ENCODE measurements around the gene CAMSAP3. TPM values are rescaled to one million over a fixed set of nuclear protein-coding genes. Genes with fewer than 3 reads are reported as not detected.

CAMSAP3 gene
- total RNA-seq, 2 experiments from 2014 or later, result 0.17 to 0.31 TPM

DNA sequence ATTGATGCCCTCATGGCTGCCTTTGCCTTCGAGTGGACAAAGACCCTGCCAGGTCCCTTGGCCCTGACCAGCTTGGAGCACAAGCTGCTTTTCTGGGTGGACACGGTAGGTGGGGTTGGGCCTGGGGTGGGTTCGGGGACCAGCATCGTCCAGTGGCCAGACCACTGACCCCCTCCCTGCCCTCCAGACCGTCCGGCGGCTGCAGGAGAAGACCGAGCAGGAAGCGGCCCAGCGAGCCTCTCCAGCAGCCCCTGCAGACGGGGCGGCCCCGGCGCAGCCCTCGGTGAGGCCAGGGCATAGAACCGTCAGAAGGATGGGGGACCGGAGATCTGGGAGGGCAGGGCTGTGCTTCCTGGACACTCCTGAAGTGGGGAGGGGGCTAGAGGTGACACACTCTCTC is 10.6 kb downstream of the CAMSAP3 start:
- intact Hi-C loops (cut with micrococcal nuclease), result no loop called here
- H3K9me3 Mint-ChIP-seq, result no peaks in the 10 kb centered on the region
- H3K4me3 Mint-ChIP-seq, result no peak overlapping the region
- ChIA-PET POLR2A (no interaction called here), CTCF (interaction anchor here (2.6 kb wide), 1 partner anchor 38 kb away, joined by 18 read pairs; no protein-coding TSS in a partner anchor)
- H3K4me1 Mint-ChIP-seq (ENCODE audit: low read depth), result no peaks in the 10 kb centered on the region
- H3K36me3 Mint-ChIP-seq, result no peaks in the 10 kb centered on the region
- no peak overlapping the region for H3K27ac Mint-ChIP-seq
- H3K27me3 Mint-ChIP-seq, result peaks cover 10% of the 10 kb centered on the region
- DNase-seq, result no peak

- no peak for DNase-seq
- Mint-ChIP-seq H3K9me3 (no peaks in the 10 kb centered on the region), H3K27me3 (peaks cover 6% of the 10 kb centered on the region), H3K4me1 (ENCODE audit: low read depth) (no peaks in the 10 kb centered on the region), H3K4me3 (no peak overlapping the region), H3K27ac (no peak overlapping the region), H3K36me3 (no peaks in the 10 kb centered on the region)
- ChIA-PET CTCF (interaction anchor here (2.6 kb wide), 1 partner anchor 39 kb away, joined by 18 read pairs; no protein-coding TSS in a partner anchor), POLR2A (no interaction called here)
- intact Hi-C loops (cut with micrococcal nuclease), result no loop called here
Observed at GRCh38 chr19:7607212-7607873, 11.7 kb downstream of the CAMSAP3 start.

- Mint-ChIP-seq H3K4me3 (no peak overlapping the region), H3K27me3 (peaks cover 6% of the 10 kb centered on the region), H3K9me3 (no peaks in the 10 kb centered on the region), H3K36me3 (no peaks in the 10 kb centered on the region), H3K27ac (no peak overlapping the region), H3K4me1 (ENCODE audit: low read depth) (no peaks in the 10 kb centered on the region)
- ChIA-PET POLR2A (no interaction called here), CTCF (interaction anchor here (1.0 kb wide), 1 partner anchor 40 kb away, joined by 3 read pairs; no protein-coding TSS in a partner anchor)
- DNase-seq, result no peak
- intact Hi-C loops (cut with micrococcal nuclease), result no loop called here
Observed at GRCh38 chr19:7607874-7608560, 12.4 kb downstream of the CAMSAP3 start.

DNA sequence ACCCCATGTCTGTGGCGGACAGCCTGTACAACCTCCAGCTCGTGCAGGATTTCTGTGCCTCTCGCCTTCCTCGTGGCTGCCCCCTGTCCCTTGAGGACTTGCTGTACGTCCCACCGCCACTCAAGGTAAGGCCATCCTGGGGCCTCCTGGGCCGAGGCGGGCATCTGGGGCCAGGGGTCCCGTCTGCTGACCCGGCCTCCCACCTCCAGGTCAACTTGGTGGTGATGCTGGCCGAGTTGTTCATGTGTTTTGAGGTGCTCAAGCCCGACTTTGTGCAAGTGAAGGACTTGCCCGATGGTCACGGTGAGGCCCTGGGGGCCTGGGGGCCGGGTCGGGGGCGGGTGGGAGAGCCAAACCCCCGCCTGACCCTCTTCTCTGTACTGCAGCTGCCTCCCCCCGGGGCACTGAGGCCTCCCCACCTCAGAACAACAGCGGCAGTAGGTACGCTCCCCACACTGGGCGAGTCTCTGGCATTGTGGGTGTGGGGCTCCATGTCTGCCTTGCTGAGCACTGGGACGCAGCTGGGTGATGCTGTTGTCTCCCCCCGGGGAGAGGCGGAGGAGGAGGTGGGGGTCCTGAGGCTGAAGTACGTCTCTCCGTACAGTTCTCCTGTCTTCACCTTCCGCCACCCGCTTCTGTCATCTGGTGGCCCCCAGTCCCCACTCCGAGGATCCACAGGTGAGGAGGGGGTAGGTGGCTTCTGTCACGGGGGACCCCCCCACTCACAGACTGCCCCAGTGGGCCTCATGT is 15.0 kb downstream of the CAMSAP3 start:
- no peak overlapping the region for H3K4me3 Mint-ChIP-seq
- DNase-seq, result no peak
- no peaks in the 10 kb centered on the region for H3K9me3 Mint-ChIP-seq
- POLR2A ChIA-PET, result interaction anchor here (0.6 kb wide), 1 partner anchor 388 kb away, joined by 3 read pairs; no protein-coding TSS in a partner anchor
- H3K27ac Mint-ChIP-seq, result no peak overlapping the region
- H3K4me1 Mint-ChIP-seq (ENCODE audit: low read depth), result no peaks in the 10 kb centered on the region
- no peaks in the 10 kb centered on the region for H3K27me3 Mint-ChIP-seq
- H3K36me3 Mint-ChIP-seq, result no peaks in the 10 kb centered on the region
- intact Hi-C loops (cut with micrococcal nuclease), result no loop called here
- CTCF ChIA-PET, result no interaction called here

- DNase-seq, result no peak
- no peaks in the 10 kb centered on the region for H3K4me1 Mint-ChIP-seq (ENCODE audit: low read depth)
- no peak overlapping the region for H3K4me3 Mint-ChIP-seq
- H3K27me3 Mint-ChIP-seq, result no peaks in the 10 kb centered on the region
- intact Hi-C loops (cut with micrococcal nuclease), result no loop called here
- CTCF ChIA-PET, result interaction anchor here (0.7 kb wide), 1 partner anchor 195 kb away, joined by 4 read pairs; no protein-coding TSS in a partner anchor
- POLR2A ChIA-PET, result no interaction called here
- no peaks in the 10 kb centered on the region for H3K9me3 Mint-ChIP-seq
- no peaks in the 10 kb centered on the region for H3K36me3 Mint-ChIP-seq
- no peak overlapping the region for H3K27ac Mint-ChIP-seq
Observed at GRCh38 chr19:7611541-7612279, 16.0 kb downstream of the CAMSAP3 start.

GRCh38 chr19:7612282-7613274 is 16.9 kb downstream of the CAMSAP3 start:
- CTCF ChIA-PET, result interaction anchor here (0.7 kb wide), 1 partner anchor 194 kb away, joined by 4 read pairs; no protein-coding TSS in a partner anchor
- Mint-ChIP-seq H3K9me3 (no peaks in the 10 kb centered on the region), H3K27ac (no peak overlapping the region), H3K36me3 (peaks cover 6% of the 10 kb centered on the region), H3K27me3 (no peaks in the 10 kb centered on the region), H3K4me1 (ENCODE audit: low read depth) (no peaks in the 10 kb centered on the region), H3K4me3 (no peak overlapping the region)
- POLR2A ChIA-PET, result no interaction called here
- no peak for DNase-seq
- intact Hi-C loops (cut with micrococcal nuclease), result no loop called here

GRCh38 chr19:7614859-7615741 is 19.4 kb downstream of the CAMSAP3 start:
- no peaks in the 10 kb centered on the region for H3K4me1 Mint-ChIP-seq (ENCODE audit: low read depth)
- ChIA-PET POLR2A (no interaction called here), CTCF (no interaction called here)
- DNase-seq, result no peak
- H3K4me3 Mint-ChIP-seq, result no peak overlapping the region
- no peaks in the 10 kb centered on the region for H3K9me3 Mint-ChIP-seq
- H3K27ac Mint-ChIP-seq, result no peak overlapping the region
- intact Hi-C loops (cut with micrococcal nuclease), result no loop called here
- no peaks in the 10 kb centered on the region for H3K27me3 Mint-ChIP-seq
- peaks cover 21% of the 10 kb centered on the region for H3K36me3 Mint-ChIP-seq

GRCh38 chr19:7617172-7617571 is 21.5 kb downstream of the CAMSAP3 start:
- peaks cover 28% of the 10 kb centered on the region for H3K36me3 Mint-ChIP-seq
- DNase-seq, result no peak
- intact Hi-C loops (cut with micrococcal nuclease), result no loop called here
- ChIA-PET CTCF (no interaction called here), POLR2A (no interaction called here)
- H3K27ac Mint-ChIP-seq, result no peak overlapping the region
- H3K4me1 Mint-ChIP-seq (ENCODE audit: low read depth), result no peaks in the 10 kb centered on the region
- no peaks in the 10 kb centered on the region for H3K9me3 Mint-ChIP-seq
- H3K27me3 Mint-ChIP-seq, result no peaks in the 10 kb centered on the region
- H3K4me3 Mint-ChIP-seq, result no peak overlapping the region

GRCh38 chr19:7617735-7618134 is 22.1 kb downstream of the CAMSAP3 start:
- H3K27me3 Mint-ChIP-seq, result no peaks in the 10 kb centered on the region
- no peak for DNase-seq
- no peaks in the 10 kb centered on the region for H3K9me3 Mint-ChIP-seq
- no peak overlapping the region for H3K27ac Mint-ChIP-seq
- ChIA-PET POLR2A (no interaction called here), CTCF (no interaction called here)
- intact Hi-C loops (cut with micrococcal nuclease), result no loop called here
- H3K36me3 Mint-ChIP-seq, result peaks cover 29% of the 10 kb centered on the region
- H3K4me3 Mint-ChIP-seq, result no peak overlapping the region
- H3K4me1 Mint-ChIP-seq (ENCODE audit: low read depth), result no peaks in the 10 kb centered on the region

DNA sequence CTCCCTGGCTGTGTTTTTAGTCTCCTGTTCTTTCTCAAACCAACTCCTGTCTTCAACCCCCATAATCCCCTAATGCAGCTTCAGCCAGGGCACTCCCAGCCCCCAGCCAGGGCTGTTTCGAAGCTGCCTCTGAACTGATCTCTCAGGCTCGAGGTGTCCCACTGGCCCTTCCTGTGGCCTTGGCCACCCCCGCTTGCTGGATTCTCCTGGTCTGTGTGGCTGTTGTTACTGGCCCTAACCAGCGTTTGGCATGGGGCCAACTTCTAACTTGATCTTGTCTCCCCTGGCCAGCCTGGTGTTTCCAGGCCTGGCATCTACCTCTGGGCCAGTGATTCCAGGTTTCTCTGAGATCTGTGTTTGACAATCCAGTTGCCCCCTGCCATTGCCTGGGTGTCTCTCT is 22.7 kb downstream of the CAMSAP3 start:
- Mint-ChIP-seq H3K4me3 (no peak overlapping the region), H3K4me1 (ENCODE audit: low read depth) (no peaks in the 10 kb centered on the region), H3K27me3 (no peaks in the 10 kb centered on the region), H3K27ac (no peak overlapping the region), H3K36me3 (peaks cover 35% of the 10 kb centered on the region), H3K9me3 (no peaks in the 10 kb centered on the region)
- CTCF ChIA-PET, result no interaction called here
- no peak for DNase-seq
- POLR2A ChIA-PET, result no interaction called here
- intact Hi-C loops (cut with micrococcal nuclease), result no loop called here
